ENCODE results near the gene HTT.

The HTT gene

DNA sequence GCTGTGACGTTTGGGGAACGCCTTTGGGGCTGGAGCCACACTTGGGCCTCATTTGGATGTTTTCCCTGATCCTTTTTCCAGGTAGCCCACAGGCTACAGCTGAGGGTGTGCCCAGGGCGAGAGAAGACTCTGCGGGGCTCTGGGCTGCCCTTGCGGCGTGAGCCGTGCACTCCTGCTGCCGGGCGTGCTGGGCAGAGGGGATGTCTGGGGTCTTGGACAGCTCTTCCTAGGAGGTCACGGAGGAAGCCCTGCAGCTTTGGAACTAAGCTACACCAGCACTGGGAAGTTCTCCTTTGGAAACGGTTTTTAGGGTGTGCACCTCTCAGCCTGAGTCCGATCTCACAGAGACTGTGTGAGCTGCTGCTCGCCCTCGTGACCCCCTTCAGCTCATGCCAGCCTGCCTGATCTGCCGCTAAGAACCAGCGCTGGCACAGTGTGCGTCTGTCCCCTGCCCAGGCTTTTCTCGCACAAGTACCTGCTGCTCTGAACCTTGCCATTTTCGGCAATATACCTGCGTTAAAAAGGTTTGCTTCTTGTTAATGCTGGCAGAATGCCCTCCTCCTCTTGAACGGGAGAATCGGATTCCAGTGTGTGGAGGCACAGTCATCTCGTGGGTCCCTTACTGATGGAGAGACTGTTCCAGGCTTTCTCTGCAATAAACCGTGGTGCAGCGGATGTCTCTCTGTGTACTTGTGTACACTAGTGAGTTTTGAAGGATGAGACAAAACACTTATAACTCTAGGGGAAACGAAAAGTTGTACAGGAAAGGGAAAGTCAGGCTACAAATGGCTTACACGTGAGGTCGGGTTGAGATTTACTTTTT lies 188.8 kb downstream of the HTT start:
- DNase-seq (ENCODE audit: low read depth), result no peak

DNA sequence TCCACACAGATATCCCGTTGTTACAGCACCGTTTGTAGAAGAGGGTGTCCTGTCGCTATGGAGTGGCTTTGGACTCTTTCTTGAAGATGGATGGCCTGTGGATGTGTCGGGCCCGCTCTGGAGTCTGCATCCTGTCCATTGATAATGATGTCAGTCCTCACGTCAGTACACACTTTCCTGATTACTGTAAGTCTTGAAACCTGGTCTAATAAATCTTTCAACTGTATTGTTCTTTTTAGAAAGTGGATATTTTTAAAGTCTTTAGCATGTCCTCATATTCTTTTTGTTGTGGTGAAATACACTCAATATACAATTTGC lies 189.4 kb downstream of the HTT start:
- DNase-seq (ENCODE audit: low read depth), result no peak

DNA sequence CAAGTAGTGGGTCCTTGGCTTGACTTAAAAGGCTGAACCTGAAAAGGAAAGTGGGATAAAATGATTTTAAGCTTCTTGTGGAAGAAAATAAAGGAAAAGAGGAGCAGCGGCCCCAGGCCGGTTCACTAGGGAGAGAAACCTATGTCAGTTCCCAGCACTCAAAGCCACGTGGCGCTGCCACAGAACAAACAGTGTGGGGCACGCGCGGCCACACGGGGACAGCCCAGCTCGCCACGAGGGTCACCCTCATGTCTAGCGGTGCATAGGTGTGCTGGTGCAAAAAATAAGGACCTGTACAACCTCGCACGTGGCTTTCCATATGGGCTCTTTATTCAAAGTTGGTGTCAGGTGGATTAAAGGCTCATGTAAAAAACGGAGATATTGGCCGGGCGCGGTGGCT lies 191.6 kb downstream of the HTT start:
- no peak for DNase-seq (ENCODE audit: low read depth)

DNA sequence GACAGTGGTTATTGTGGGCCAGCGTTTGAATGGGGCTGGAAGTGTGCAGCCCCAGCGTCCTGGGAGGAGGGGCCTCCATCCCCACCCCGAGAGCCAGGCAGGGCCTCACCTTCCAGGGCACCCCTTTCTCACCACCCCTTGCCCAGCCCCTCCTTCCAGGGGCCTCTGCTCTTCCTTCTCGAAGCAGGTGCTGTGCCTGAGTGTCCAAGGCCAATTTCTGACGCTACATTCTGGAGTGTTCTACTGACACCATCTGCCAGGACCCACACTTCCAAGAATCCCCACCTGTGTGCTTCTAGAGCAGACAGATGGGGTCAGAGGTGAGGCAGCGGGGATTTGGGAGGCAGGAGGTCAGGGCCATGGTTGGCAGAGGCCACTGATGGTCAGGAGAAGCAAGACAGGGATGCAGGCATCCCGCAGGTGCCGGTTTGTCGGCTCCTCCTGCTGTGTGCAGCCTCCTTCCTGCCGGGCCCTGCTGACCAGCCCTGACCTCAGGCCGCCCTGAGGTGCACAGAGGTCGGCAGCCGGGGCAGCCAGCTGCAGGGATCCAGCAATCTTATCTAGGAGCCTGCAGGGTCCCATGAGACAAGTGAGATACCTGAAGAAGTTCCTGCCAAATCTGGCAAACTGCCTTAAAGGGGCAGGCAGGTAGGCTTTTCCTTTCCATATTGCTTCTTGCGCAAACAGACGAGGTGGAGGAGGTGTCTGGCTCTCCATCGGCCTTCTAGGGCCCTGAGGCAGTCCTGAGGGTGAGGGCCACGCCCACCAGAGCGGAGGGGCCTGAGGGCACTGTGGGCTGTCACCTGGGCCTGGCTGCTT lies 193.3 kb downstream of the HTT start:
- DNase-seq (ENCODE audit: low read depth), result no peak

DNA sequence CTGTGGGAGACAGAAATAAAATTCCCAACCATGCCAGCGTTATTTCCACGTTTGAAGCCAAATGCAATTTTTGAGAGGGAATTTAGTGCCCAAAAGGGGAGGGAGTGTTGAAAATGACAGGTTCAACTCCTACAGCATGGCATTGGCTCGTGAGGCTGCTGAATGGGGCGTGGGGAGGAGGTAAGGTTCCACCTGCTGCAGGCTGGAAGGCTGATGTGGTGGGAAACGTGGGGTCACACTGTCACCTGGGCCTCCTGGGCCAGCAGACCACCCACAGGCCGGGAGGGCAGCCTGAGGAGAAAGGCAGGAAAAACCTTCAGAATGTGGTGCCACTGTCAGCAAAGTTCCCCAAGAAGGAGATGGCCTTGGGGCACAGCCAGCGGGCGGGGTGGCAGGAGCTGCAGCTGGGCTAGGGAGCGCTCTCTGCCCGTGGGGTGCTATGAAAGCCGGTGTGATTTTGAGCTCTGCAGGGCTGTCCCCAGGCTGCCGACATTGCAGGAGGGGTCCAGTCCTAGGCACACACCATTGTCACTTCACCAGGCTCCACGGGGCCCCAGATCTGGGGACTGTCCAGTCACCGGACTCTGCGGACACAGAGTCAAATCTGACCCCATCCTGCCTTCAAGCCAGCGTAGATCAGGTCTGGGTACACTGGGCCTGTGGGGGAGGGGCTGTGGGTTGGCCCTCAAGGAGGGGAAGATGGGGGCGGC lies 194.1 kb downstream of the HTT start:
- no peak for DNase-seq (ENCODE audit: low read depth)

DNA sequence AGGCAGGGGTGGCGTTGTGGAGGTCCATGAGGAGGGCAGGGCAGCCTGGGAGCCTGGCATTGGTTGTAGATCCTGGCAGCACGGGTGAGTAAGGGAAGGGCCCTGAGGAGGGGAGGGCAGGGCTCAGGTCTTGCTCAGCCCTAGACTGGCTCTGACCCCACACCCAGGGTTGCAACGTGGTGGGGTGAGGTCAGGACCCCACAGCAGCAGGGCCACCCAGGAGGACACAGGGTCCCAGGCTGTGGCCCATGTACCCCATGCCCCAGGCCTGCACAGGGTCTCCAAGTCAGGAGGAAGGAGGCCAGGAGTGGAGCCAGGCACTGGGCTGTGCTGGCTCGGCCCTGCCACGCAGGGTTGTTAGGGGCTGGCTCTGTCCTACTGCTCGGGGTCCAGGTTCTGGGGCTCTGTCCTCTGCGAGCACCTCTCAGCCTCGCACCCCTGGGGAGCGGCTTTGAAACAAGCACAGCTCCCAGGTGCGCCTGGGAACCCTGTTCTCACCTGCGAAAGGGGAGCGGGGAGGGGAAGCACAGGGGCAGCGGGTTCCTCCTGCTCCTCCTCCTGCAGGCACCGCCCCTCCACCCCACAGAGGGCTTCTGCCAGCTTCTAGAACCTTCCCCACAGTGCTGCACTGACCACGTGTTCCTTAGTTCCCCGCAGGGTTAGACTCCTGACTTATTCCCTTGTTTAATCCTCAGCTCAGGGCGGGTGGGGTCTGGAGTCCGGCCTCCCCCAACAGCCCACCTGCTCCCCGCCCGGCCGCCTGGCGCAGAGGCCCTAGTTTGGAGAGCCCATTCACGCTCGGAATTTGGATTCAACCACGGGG lies 194.8 kb downstream of the HTT start:
- DNase-seq (ENCODE audit: low read depth), result no peak

DNA sequence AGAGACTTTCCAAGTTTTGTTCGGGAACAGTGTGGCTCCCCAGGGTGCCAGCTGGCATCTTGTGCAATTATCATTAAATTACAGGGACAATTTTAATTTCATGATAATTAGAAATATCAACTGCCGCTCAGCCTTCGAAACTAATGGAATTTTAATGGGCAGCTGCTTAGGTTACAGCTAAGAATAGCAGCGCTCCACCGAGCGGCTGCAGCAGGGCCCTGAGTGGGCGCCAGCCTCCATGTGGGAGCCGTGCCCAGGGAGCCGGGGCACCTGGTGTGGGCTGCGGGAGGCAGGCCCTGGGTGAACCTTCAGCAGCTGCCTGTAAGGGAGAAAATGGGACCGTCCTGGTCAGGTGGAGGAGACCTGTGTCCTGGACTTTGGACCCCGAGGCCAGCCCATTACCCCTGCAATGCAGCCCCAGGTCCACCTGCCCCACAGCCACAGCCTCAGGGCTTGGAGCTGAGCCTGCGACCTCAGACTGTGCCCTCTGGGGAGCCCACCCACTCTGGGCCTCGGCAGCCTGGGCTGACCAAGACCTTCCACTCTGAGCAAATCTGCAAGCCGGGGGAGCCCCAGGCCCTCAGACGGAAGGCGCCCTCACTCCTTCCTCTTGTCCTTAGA lies 195.6 kb downstream of the HTT start:
- no peak for DNase-seq (ENCODE audit: low read depth)

DNA sequence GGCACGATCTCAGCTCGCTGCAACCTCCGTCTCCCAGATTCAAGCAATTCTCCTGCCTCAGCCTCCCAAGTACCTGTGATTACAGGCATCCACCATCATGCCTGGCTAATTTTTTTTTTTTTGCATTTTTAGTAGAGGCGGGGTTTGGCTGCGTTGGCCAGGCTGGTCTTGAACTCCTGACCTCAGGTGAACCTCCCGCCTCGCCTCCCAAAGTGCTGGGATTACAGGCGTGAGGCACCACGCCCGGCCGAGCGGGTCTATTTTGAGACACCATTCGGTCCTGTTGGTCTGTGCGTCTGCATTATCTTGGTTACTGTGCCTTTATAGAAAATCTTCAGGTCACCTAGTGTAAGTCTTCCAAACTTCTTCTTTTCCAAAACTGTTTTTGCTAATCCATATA lies 196.7 kb downstream of the HTT start:
- DNase-seq (ENCODE audit: low read depth), result no peak

DNA sequence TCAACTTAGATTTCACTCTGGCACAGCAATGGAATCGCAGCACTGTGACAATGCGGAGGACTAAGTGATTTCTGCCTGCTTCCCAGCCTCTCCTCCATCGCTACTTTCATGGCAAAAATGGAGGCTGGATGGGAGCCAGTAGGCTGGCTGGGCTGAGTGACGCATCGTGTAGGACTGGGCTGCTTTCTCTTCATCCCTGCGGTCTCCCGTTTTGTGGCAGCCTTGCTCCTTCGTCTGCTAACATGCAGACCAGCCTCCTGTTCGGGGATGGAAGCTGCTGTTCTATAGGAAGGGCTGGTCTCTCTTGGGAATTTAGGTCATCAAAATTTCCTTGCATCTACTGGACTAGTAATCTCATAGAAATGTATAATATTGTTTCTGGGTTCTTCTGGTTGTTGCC lies 202.5 kb downstream of the HTT start:
- no peak for DNase-seq (ENCODE audit: low read depth)

DNA sequence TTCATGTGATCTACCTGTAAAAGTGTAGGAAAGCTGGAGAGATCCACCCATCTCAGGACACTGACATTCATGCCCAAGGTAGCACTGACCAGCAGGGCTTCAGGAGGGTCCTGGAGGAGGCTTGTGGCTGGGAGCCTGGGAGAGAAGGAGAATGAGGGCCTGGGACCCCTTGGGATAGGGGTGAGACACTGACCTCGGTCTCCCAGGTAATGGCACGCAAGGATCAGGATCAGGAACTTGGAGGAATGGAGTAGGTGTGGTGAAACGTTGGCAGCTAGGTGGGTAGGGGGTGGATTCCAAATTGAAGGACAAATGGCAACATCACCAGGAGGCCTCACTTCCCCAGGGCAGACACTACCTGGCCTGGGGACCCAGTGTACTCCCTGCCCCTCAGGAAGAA lies 206.0 kb downstream of the HTT start:
- DNase-seq (ENCODE audit: low read depth), result no peak

DNA sequence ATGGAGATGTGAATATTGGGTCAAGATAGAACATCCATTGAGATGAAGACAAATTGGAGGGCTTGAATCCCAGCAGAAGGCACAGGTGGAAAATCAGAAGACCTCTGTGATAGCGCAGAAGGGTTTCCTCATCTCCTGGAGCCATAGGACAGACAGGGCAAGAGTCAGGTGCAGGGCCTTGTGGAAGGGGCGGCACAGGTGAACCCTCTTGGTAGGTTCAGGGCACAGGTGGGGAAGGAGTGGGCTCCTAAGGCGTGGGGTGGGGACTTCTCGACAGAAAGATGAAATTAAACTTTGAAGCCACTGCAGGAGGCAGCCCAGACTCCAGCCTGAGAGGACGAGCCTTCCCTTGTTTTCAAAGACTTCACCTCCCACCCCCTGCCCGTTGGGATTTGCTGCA lies 209.0 kb downstream of the HTT start:
- no peak for DNase-seq (ENCODE audit: low read depth)

DNA sequence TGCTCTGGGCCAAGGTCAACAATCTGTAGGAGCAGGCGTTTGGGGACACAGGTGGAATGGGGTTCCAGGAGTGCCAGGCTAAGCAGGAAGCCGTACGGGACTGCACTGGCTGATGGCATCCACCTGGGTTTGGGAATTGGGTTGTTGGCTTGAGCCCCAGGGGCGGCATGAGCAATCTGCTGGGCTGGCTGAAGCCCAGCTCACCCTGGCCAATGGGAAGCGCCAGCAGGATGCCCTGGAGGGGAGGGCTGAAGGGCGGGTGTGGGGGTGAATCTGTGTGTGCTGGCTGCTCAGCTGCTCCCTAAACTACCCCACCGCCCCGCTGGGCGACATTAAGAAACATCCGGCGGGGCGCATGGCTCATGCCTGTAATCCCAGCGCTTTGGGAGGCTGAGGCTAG lies 209.4 kb downstream of the HTT start:
- DNase-seq (ENCODE audit: low read depth), result no peak

DNA sequence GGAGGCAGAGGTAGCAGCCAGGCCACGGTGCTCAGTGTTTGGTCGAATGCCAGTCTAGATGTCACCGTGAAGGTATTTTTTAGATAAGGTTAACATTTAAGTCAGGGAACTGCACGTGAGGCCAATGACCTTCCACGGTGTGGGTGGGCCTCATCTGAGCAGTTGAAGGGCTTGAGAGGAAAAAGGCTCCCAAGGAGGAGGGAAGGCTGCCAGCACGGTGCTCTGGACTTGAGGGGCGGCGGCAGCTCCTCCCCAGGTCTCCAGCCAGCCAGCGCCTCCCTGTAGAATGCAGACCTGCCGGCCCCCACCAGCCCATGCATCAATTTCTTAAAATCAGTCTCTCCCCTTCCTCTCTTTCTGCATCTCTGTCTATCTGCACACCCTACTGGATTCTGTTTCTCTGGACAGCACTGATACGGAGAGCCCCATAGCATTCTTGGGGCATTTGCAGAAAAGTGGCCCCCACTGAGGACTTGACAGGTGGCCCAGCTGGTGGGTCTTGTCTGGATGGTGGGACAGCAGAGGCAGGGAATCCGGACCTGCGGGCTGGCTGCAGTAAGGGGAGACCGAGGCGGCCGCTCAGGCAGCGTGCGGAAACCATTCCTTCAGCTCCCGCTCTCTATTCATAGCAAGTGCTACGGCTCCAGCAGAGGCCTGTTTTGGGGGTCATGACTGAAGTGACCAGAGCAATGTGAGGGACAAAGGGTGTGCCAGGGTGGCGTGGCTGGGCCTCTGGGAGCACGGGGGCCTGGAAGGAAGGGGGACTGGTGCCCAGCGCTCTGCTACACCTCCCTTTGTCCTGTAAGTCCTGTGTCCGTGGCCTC lies 210.5 kb downstream of the HTT start:
- DNase-seq (ENCODE audit: low read depth), result no peak

DNA sequence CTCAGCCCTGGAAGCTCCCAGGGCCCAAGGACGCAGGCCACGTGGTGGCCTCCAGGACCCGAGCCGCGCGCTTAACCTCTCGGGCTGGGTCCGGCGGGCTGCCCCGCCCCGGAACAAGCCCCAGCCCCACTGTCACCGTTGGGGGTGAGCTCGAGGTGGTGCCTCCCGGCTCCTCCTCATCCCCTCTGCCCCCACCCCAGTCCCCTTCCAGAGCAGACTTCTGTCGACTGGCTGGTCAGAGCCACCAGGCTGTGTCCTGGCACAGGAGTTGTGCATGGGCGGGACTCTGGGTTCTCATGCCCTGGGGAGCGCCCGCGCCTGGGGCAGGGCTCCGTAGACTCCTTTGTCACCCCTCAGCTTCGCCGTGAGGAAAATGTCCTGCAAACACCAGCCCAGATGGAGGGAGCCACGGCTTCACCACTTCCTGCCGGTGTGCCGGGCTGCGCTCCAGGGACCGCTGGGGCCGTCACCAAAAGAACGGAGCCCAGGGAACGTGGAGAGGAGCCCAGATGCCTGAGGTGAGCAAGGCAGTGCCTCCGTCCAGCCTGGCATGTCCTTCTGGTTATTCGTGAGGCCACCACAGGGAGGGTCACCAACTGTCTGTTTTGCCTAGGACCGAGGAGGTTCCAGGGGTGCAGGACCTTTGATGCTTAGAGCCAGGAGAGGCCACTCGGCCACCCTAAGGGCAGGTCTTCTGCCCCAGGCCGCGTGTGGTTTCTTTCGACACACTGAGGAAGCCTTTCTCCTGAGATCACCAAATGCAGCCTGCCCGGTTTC lies 211.3 kb downstream of the HTT start:
- no peak for DNase-seq (ENCODE audit: low read depth)

DNA sequence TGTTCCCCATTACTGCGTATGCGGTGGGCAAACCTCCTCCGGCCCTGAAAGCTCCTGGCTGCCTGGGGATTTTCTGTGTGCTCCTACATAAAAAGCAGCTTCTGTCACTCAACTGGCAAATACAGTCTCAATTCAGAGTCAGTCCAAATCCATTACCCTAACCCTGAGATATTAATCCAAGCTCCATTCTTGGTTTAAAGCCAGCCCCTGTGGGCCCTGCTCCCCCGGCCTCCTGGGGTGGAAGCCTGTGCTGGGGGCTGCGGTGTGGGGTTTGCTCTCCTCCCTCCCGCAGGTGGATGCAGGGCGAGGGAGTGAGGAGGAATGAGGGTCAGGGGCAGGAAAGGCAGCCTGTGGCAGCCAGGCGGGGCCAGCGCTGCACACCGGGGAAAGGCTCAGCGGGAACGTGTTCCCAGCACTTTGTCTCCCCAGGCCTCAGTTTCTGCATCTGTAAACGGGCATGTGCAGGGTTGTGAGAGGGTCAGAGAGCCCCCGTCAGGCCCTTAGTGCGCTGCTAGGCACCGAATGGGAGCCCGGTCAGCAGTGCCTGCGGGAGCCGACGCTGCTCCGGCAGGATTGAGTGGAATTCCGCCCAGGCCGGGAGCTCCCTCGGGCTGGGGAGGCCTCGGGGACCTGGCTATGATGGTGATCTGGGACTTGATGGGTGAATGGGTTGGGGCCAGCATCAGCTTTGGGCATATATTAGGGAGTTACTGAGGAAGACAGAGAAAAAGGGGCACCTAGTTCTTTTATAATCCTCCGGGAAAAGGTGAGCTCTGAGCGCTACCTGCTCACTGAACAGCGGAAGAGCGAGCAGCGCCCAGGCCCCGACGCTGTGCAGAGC lies 212.1 kb downstream of the HTT start:
- DNase-seq (ENCODE audit: low read depth), result no peak

DNA sequence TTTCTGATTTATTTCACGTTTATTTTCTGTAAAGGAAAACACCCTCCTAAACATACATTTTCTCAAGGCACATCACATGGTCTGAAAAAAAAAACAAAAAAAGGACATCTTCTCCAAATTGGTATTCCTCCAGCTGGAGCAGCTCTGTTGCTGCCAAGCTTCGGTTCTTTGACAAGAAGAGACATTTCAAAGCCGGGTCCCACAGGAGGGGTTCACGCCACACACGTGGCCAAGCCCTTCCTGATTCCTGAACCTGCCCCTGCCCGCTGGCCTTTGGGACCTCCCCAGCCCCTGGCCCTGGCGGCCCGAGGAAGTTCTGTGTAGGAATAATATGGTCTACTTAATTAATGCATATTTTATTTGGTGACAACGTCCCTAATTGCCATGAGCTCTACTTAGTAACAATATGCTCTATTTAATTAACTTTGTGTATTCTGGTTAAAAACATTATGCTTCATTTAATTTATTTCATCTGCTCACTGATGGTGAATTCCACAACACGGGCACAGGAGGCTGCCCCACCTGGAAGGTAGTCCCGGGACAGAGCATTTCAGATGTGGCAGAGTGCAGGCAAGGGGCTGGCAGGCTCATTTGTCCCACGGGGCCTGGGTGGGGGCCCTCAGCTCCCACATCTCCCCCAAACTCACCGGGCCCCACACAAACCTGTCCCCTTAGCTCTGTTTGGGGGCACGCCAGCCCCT lies 212.9 kb downstream of the HTT start:
- no peak for DNase-seq (ENCODE audit: low read depth)

DNA sequence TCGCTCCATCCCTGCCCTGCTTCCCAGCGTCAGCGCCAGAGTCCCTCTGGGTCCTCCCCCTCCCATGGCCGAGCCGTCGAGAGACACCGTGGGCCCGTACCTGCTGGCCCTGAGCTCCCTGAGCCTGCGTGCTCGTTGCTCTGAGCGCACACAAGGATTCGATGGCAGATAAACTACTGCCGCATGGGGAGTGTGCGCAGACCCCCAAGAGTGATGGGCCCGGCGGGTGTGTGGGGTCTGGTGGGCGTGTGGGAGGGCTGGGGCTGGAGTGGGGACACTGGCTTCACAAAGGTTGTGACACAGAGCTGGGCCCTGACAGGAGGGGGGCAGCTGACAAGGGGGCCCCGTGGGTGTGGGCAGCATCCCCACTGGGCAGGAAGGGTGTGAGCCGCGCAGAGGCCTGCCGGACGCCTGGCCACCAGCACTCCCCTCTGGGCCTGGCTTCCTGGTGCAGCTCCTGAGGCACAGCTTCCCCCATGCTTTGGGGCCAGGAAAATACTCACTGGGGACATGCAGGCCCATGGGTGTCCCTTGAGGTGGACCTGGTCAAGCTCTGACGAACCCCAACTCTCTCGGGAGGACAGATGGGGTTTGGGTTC lies 213.6 kb downstream of the HTT start:
- DNase-seq (ENCODE audit: low read depth), result no peak

DNA sequence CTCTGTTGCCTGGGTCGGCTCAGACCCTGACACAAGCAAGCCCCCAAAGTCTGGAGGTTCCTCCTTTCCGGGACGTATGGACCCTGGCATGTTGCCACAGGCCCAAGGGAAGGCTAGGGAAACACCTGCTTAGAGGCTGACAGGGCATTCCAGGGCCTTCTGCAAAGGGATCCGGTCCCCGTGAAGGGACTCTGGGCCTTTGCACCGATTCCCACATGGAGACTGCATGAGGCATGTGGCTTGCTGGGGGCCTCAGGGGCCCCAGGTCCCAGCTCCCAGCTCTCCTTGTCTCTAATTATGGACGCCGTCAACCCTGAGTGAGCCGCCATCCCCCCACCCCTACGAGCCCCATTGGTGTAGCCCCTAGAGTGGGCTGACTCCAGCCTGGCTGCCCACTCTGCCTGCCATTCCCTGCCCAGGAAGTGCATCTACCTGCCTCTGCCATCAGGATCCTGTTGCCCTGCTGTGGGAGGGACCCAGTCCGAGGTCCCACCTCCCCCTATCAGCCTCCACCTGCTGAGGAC lies 214.2 kb downstream of the HTT start:
- no peak for DNase-seq (ENCODE audit: low read depth)

All from stimulated activated CD8-positive, alpha-beta memory T cell treated with anti-CD3 and anti-CD28 coated beads, Interleukin-15, amount 100 ng/mL, for 24 hours (primary cell).